HPDE6-E6E7 (cell line): ENCODE data around the gene ASZ1.

Experiments
- DNase-seq: peaks from one replicate; pipeline ENCODE4 v3.0.0; 2011; ENCODE audit warnings: missing footprints; ENCODE audit errors: extremely low spot score

The ASZ1 gene

GRCh38 chr7:117401293-117402002 lies 25.8 kb downstream of the ASZ1 start:
- no peak for DNase-seq

DNA sequence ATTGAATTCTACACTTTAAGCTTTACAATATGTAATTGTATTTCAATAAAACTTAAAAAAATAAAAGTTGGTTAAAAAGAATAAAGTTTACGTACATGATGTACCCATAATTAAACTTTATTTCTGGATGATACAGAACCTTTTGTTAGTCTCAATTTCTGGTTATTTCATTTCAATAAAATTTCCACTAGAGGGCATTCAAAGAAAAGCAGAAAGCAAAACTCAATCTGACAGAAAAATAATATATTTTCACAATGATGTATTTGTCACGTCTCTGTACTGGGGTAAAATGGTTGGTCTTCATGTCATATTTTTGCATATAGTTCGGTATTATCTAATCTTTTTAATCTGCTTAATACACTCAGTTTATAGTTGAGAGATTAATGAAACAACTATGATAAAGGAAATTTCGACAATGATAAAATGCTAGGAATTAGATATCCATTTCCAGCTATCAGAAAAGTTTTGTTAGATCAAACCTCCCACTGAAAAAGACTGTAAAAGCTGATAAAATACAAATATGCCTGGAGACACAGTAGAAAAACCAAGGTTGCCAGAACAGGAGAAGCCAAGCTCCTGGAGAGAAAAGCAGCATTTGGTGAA lies 27.4 kb downstream of the ASZ1 start:
- DNase-seq, result peak; percentile 8

GRCh38 chr7:117395743-117396142 lies 31.6 kb downstream of the ASZ1 start:
- no peak for DNase-seq

DNA sequence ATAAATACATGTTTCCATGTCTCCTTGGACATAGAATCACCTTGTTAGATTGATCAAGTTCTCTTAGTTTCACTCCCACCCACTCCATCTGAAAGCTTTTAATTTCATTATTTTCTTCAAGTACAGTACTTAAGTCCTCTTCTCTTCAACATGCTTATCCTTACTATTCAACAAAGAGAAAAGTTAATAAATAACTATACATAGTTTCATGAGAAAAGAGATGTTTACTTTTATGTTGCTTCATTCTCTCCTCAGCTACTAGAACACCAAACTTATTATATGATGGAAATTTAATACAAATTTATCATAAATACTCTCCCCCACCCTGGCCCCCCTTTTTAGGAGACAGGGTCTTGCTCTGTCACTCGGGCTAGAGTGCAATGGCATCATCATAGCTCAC lies 33.5 kb downstream of the ASZ1 start:
- DNase-seq, result no peak

DNA sequence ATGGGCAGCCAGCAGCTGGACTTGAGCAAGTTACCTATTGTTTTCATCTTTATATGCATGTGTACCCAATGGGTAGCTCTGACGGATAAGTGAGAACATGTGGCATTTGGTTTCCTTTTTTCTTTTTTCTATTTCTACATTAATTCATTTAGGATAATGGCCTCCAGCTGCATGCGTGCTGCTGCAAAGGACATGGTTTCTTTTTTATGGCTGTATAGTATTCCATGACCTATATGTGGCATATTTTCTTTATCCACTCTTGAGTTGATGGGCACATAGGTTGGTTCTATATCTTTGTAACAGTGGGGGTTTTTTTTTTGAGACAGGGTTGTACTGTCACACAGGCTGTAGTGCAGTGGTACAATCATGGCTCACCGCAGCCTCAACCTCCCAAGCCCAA lies 37.4 kb downstream of the ASZ1 start:
- DNase-seq, result no peak

GRCh38 chr7:117386110-117386706 lies 41.1 kb downstream of the ASZ1 start:
- no peak for DNase-seq

DNA sequence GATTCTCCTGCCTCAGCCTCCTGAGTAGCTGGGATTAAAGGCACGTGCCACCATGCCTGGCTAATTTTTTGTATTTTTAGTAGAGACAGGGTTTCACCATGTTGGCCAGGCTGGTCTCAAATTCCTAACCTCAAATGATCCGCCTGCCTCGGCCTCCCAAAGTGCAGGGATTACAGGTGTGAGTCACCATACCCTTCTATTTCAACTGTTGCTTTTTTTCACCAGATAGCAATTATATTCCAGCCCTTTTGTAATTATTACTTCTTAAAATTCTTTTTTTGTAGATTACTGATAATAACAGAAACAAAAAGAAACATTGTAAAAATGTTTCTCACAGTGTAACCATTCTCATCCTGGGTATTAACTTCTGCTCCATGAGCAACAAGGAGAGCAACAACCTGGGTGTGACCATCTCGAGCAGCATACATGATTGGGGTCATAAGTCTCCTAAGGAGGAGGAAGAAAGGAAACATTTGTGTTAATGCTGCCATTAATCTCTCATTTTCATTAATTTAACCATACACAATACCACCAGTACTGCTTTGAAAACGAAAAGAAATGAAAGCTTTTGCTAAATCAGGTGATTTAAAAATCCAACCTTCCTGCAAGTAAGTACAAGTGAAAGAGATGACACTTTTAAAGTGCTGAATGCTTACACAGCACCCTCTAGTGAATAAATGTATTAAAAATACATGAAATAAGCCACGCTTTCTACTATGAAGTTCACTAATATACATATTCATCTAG lies 41.8 kb downstream of the ASZ1 start:
- no peak for DNase-seq

DNA sequence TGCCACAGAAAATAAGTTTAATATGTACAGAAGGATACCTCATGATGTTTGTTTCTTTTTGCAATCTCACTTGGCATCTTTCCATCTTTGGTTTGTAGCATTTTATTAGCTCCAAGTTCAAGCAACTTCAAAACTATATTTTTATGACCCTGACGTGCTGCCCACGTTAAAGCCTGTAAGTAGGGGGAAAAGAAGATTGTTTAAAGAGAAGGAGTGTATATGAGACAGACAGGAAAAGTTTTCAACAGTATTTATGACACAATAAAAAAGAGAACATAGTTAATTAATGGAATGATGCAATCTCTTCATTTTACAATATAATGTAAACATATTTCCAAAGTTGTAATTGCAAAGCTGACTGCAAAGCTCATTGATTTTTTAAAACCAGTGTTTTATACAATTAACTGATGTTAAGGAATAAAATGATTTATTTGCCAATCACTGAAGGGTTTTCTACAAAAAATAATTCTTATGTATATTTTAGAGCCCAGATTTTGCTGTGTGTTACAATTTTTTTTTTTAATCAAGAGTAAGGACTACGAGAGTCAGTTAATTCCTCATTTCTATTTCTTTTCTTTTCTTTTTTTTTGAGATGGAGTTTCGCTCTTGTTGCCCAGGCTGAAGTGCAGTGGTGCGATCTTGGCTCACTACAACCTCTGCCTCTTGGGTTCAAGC lies 42.5 kb downstream of the ASZ1 start:
- DNase-seq, result no peak

- DNase-seq, result no peak
These were observed 43.7 kb downstream of the ASZ1 start for GRCh38 chr7:117383483-117384189.

DNA sequence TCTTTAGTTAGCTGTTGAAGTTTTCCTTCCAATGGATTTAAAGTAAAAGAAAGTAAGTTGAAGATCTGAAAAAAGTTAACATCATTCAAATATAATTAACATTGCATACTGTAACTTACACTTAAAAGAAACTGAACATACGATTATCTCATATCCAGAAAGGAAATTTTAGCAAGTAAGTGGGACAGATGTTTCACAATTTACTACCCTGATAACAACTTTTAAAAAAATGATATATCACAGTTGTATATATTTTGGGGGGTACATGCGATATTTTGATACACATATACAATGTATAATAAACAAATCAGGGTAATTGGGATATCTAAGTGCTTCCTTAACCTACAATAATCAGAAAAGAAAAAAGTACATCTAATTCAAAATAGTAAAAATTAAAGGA lies 44.2 kb downstream of the ASZ1 start:
- DNase-seq, result no peak

- no peak for DNase-seq
These were observed 45.9 kb downstream of the ASZ1 start for GRCh38 chr7:117381362-117381761.

DNA sequence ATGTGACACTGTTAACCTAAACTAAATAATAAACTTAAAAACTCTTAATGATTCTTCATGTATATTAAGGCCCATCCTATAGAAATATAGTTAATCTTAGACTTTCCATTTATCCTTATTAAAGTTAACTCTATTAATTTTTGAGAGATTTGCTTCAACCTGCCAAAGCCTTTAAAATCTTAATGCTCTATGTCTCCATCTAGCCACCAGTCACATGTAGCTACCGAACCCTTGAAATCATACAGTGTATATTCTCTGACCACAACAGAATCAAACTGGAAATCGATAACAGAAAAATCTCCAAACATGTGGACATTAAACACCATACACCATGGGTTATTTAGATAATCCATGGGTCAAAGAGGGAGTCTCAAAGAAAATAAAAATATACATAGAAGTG lies 51.9 kb downstream of the ASZ1 start:
- no peak for DNase-seq

DNA sequence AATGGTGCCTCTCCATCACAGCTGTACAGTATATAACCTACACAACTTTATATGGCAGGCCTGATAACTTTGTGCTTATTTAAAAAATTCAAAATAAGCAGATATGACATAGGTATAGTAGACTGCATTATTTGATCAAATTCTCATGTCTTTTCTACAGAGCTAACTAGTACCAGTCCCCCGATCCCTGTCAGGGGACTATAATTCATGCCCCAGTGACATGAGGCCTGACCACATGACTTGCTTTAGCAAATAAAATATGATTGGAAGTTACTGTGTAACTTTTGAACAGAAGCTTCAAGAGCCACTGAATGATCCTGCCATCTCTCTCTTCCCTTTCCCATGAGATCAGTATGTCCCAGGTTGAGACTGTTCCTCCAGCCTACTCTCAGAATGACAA lies 55.2 kb downstream of the ASZ1 start:
- DNase-seq, result no peak

GRCh38 chr7:117364339-117365080 lies 62.8 kb downstream of the ASZ1 start:
- DNase-seq, result no peak

GRCh38 chr7:117362294-117362888 lies 64.9 kb downstream of the ASZ1 start:
- no peak for DNase-seq

DNA sequence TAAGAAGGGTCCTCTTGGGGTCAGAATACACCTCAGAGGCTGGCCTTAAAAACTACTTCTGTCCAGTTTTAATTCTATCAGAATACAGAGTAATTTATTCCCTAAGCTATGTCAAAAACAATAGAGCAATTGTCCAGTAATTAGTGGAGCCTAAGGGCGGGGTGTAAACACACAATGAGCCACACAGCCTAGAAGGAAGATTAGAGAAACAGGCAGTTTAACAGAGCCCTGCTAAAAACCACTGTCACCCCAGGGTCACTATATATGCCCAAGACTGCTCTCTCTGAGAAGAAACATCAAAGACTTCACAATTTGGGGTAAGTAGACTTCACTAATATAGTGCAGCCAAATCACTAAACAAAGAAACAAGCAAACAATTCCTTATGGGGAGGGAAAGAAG lies 77.3 kb downstream of the ASZ1 start:
- no peak for DNase-seq

DNA sequence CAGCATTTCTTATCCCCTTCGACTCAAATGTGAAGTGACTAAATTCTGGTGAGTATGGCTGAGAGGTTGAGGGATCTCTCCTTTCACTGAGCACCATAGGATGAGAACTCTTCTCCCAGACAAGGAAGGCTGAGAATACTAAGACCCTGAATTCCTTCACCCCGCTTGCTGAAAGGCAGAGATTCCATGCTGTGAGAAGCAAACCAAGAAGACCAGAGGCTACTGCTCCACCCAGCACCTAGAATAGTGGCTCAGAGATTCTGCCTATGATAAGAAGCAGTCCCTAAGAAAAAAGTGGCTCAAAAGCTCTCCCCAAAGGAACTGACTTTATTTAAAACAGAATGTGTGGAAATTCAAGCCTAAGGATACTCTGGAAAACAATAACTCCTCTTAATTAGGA lies 77.7 kb downstream of the ASZ1 start:
- no peak for DNase-seq

DNA sequence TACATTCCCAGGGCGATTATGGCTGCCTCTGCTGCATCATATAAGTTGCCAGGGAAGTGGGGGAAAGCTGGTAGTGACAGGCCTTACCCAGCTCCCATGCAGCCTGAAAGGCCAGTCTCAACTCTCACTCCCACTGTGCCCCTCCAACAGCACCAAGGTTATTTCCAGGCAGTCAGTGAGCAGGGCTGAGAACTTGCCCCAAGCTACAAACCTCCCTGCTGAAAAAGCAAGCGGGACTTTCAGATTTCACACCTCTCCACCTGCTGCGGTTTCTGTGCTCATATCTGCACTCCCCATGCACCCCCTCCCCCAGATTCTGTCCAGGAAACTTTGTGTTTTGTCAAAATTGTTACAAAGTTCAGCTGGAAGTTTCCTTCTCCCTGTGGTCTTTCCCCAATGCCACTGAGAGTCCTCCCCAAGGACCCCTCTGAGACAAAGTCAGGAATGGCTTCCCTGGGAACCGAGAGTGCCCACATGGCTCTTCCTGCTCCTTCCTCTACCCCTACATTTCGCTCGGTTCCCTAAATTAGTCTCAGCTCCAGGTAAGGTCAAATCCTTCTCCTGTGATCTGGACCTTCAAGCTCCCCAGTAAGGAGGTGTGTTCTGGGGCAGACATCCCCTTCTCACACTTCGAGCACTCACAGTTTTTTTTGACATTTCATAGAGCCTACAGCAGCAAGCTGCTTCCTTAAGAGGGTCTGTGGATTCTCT lies 79.2 kb downstream of the ASZ1 start:
- DNase-seq, result no peak

GRCh38 chr7:117347480-117347879 lies 79.8 kb downstream of the ASZ1 start:
- no peak for DNase-seq

- no peak for DNase-seq
These were observed 81.1 kb downstream of the ASZ1 start for GRCh38 chr7:117346161-117346560.
